ENCODE data around the gene SCO2.

- TF ChIP-seq CTCF (IDR thresholded peaks at IDR 0.05) (peak; percentile 92 to 99 (median 97)), POLR2AphosphoS5 (IDR thresholded peaks at IDR 0.05) (peak; percentile 95 to 99 (median 98))
Measured at GRCh38 chr22:50562523-50563412, 37.4 kb upstream of the SCO2 start, which contains the start of gene SYCE3.

Data from transverse colon (tissue), 4 donors.